Lung (tissue), 12 donors: ENCODE measurements around the gene CAPN7. TPM values are rescaled to one million over a fixed set of nuclear protein-coding genes. Genes with fewer than 3 reads are reported as not detected.

Experiments
- ATAC-seq: fragments of 200-7000 bp; cut with Tn5 transposase; one replicate; pipeline ENCODE4 v1.9.1; 2020; ENCODE audit warnings: moderate number of reproducible peaks; ENCODE audit not compliant: insufficient read depth, low FRiP score
- DNase-seq, 3 donors: peaks; one replicate each; pipeline ENCODE4 v3.0.0-alpha.2; 2013 to 2017
- H3K27ac ChIP-seq, 2 donors: one replicate each; pipeline ENCODE4 v1.5.1; 2013; ENCODE audit warnings: mild to moderate bottlenecking in 2 of 2, moderate library complexity in 2 of 2, control low read depth in 1 of 2, inconsistent platforms in 1 of 2, low read depth in 1 of 2, low read length in 1 of 2
- H3K27me3 ChIP-seq, 3 donors: one replicate each; pipeline ENCODE4 v1.5.1; 2013; ENCODE audit warnings: low read length in 2 of 3; ENCODE audit not compliant: control insufficient read depth in 3 of 3, insufficient read depth in 3 of 3
- H3K36me3 ChIP-seq, 4 donors: one replicate each; pipeline ENCODE4 v1.5.1; 2013; ENCODE audit warnings: low read length in 4 of 4, mild to moderate bottlenecking in 1 of 4, moderate library complexity in 1 of 4; ENCODE audit not compliant: control insufficient read depth in 4 of 4, insufficient read depth in 4 of 4
- H3K4me1 ChIP-seq, 5 donors: one replicate each; pipeline ENCODE4 v1.5.1; 2013; ENCODE audit warnings: low read length in 5 of 5, mild to moderate bottlenecking in 2 of 5, moderate library complexity in 1 of 5; ENCODE audit not compliant: control insufficient read depth in 5 of 5, insufficient read depth in 5 of 5
- H3K4me3 ChIP-seq: one replicate; pipeline ENCODE4 v1.5.1; 2013; ENCODE audit warnings: mild to moderate bottlenecking, control low read depth, moderate library complexity
- H3K9ac ChIP-seq, 2 donors: one replicate each; pipeline ENCODE4 v1.5.1; 2013; ENCODE audit warnings: low read length in 2 of 2, control low read depth in 1 of 2; ENCODE audit not compliant: insufficient read depth in 1 of 2
- H3K9me3 ChIP-seq, 4 donors: one replicate each; pipeline ENCODE4 v1.5.1; 2013; ENCODE audit warnings: low read length in 3 of 4, mild to moderate bottlenecking in 1 of 4, moderate library complexity in 1 of 4; ENCODE audit not compliant: control insufficient read depth in 4 of 4, insufficient read depth in 3 of 4
- CTCF ChIP-seq: IDR thresholded peaks from 2 replicates; pipeline ENCODE4 v1.5.1; 2012; ENCODE audit warnings: mild to moderate bottlenecking; ENCODE audit errors: control extremely low read depth, extremely low read depth
- WGBS, 2 donors: extraction: QIAGEN DNeasy Blood & Tissue Kit; methylation state at CpG; one replicate each; pipeline ENCODE4 v1.1.7; 2013; 5-methylcytosine and 5-hydroxymethylcytosine counted together
- polyA plus RNA-seq, 2 donors: library from polyadenylated mRNA; stranded (reverse); fragments of 200-250 nt; gene quantifications; one replicate each; pipeline ENCODE4 v1.2.1, GENCODE V29; 2013
- total RNA-seq, 2 donors: library from RNA; depleted of rRNA in 1 of 2; stranded (reverse); fragments of >200 nt in 1 of 2; gene quantifications; one replicate each; pipeline ENCODE4 v1.2.1, GENCODE V29; 2014 to 2021
- donor health status: control.
- donor health status: control.
- donor health status: Bipolar disorder and iron deficiency.
- donor health status: healthy.
- donor health status: DM: yes; HTN: yes; CAD: no.

Gene CAPN7
- total and polyA plus RNA-seq, 4 donors = 14.4 to 97.1 (median 29.2) TPM

GRCh38 chr3:15268033-15268631 lies 62.1 kb downstream of the CAPN7 start:
- H3K36me3 ChIP-seq = peaks cover 0 to 18% (median 0%) of the 10 kb centered on the region in 4 donors
- H3K4me3 ChIP-seq = no peak overlapping the region
- no peaks in the 10 kb centered on the region for H3K9me3 ChIP-seq
- peak; percentile 96 for TF ChIP-seq CTCF
- ATAC-seq = peak; percentile 83
- H3K27me3 ChIP-seq = no peaks in the 10 kb centered on the region
- peaks cover 0 to 32% (median 0%) of the 10 kb centered on the region in 5 donors for H3K4me1 ChIP-seq
- peak overlapping the region in 1 of 2 donors; percentile 28 for H3K27ac ChIP-seq
- DNase-seq = peak; percentile 87 to 88 (median 88)
- peak overlapping the region in 1 of 2 donors; percentile 7 for H3K9ac ChIP-seq
- WGBS, 2 donors = 30 to 33% methylated on average over 15 of the region's 15 CpGs

GRCh38 chr3:15269091-15269989 lies 63.3 kb downstream of the CAPN7 start:
- Histone ChIP-seq H3K27me3 (no peaks in the 10 kb centered on the region), H3K27ac (peak overlapping the region in 1 of 2 donors; percentile 75), H3K9ac (no peak overlapping the region), H3K36me3 (peaks cover 0 to 18% (median 0%) of the 10 kb centered on the region in 4 donors), H3K4me3 (no peak overlapping the region), H3K4me1 (peaks cover 0 to 32% (median 0%) of the 10 kb centered on the region in 5 donors), H3K9me3 (no peaks in the 10 kb centered on the region)
- WGBS, 2 donors = 49 to 57% methylated on average over 29 of the region's 29 CpGs
- TF ChIP-seq CTCF = no peak
- ATAC-seq (peak; percentile 77), DNase-seq (no peak)

- no peaks in the 10 kb centered on the region for H3K27me3 ChIP-seq
- no peak for ATAC-seq
- H3K27ac ChIP-seq = no peak overlapping the region
- peaks cover 0 to 1% (median 0%) of the 10 kb centered on the region in 4 donors for H3K9me3 ChIP-seq
- H3K36me3 ChIP-seq = peaks cover 0 to 16% (median 0%) of the 10 kb centered on the region in 4 donors
- peaks cover 0 to 34% (median 0%) of the 10 kb centered on the region in 5 donors for H3K4me1 ChIP-seq
- DNase-seq = no peak
- no peak for TF ChIP-seq CTCF
- WGBS, 2 donors = 84 to 87% methylated on average over 4 of the region's 4 CpGs
- H3K9ac ChIP-seq = no peak overlapping the region
- H3K4me3 ChIP-seq = no peak overlapping the region
Measured at GRCh38 chr3:15271030-15271429, 65.0 kb downstream of the CAPN7 start.
